HFF-Myc (cell line): ENCODE data around the gene PRR36.
"Not testable (repeated sequence)": the region's sequence is repeated elsewhere in the genome, so short reads cannot be mapped to it uniquely, and the experiment has no call there.

Source experiments
- DNase-seq: peaks from one replicate; pipeline ENCODE4 v3.0.0-alpha.2; 2011; ENCODE audit warnings: low read depth; ENCODE audit errors: extremely low read depth
- H3K4me3 ChIP-seq: replicated peaks from 2 replicates; pipeline ENCODE4 v1.5.1; 2011; ENCODE audit warnings: low read depth, mild to moderate bottlenecking, control low read depth, low read length
- CTCF ChIP-seq: IDR thresholded peaks from 2 replicates; pipeline ENCODE4 v1.5.1; 2012; ENCODE audit warnings: mild to moderate bottlenecking, low read depth, low read length, control low read depth; ENCODE audit errors: missing control alignments

Gene PRR36

GRCh38 chr19:7895565-7895964 is 21.4 kb upstream of the PRR36 start:
- no peak for DNase-seq
- H3K4me3 ChIP-seq: no peak overlapping the region
- no peak for TF ChIP-seq CTCF

GRCh38 chr19:7894612-7895309 is 20.6 kb upstream of the PRR36 start:
- no peak for TF ChIP-seq CTCF
- H3K4me3 ChIP-seq: no peak overlapping the region
- no peak for DNase-seq

- not testable (repeated sequence) for DNase-seq, H3K4me3 ChIP-seq
Measured at GRCh38 chr19:7893362-7894101, 19.3 kb upstream of the PRR36 start.

GRCh38 chr19:7888826-7889217 is 14.6 kb upstream of the PRR36 start:
- no peak for TF ChIP-seq CTCF
- no peak for DNase-seq
- H3K4me3 ChIP-seq: peak overlapping the region; percentile 61

GRCh38 chr19:7888145-7888825 is 14.1 kb upstream of the PRR36 start, which contains the start of gene LRRC8E:
TSS of gene LRRC8E (plus strand) at chr19:7888510. CDS start at chr19:7895604, 7,094 bp downstream.
- H3K4me3 ChIP-seq: peak within 1 kb of the TSS; percentile 61
- TF ChIP-seq CTCF: no peak
- no peak for DNase-seq

- H3K4me3 ChIP-seq: peak overlapping the region; percentile 61; the same call in 1 of the 2 replicates
- no peak for TF ChIP-seq CTCF
- no peak for DNase-seq
Measured at GRCh38 chr19:7887408-7888144, 13.4 kb upstream of the PRR36 start.

- TF ChIP-seq CTCF: no peak
- H3K4me3 ChIP-seq: no peak overlapping the region
- DNase-seq: no peak
Measured at GRCh38 chr19:7885818-7886217, 11.6 kb upstream of the PRR36 start.
